ENCODE data around the gene GRID2IP.
A peak's percentile ranks its signal among the peaks of the same experiment; 100 is the strongest.

Gene GRID2IP

DNA sequence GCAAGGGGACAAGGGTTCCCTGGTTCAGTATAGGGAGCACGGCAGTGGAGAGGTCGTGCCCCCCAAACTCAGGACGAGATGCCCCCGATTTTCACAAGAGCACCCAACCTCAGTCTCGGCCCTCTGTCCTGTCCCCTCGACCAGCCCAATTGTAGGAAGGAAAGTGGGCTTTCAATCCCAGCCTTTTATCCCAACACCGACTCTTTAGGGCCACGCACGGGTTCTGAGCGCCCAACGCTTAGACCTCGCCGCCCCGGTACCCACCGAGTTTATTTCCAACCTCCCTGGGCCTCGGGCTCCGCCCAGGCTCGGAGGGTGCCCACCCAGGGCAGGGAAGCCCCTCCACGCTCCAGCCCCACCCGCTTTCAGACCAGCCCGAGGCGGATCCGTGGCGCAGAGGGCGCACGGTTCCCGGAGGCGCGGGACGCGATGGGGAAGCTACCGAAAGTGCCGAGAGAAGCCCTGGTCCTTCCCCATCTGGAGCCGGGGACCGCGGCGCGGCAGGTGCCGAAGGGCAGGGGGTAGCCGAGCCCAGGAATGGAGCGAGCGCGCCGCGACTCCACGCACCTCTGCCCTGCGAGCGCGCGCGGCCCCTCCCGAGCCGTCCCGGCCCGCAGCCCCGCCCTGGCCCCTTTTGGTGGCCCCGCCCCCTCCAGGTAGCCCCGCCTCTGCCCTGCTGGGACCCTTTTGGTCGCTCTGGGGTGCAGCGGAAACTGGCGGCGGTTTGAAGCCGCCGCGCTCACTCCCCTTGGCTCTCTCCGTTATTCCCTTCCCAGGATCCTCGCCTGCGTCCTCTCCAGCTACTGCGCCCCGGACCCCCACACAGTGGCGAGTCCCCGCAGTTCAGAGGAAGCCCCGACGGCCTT, 20.4 kb downstream of the GRID2IP start:
- Histone ChIP-seq H3K9me3 (ENCODE audit: insufficient read depth, low read length) (no peaks in the 10 kb centered on the region), H3K4me1 (ENCODE audit: low read length) (peaks cover 23% of the 10 kb centered on the region), H3K27me3 (ENCODE audit: low read depth, low read length) (peaks cover 12% of the 10 kb centered on the region), H2AFZ (ENCODE audit: low read depth, low read length) (peak overlapping the region; percentile 36; the same call in 1 of the 2 replicates), H4K20me1 (ENCODE audit: insufficient read depth, low read length) (no peaks in the 10 kb centered on the region), H3K27ac (ENCODE audit: low read length) (no peak overlapping the region), H3K36me3 (replicated peaks; ENCODE audit: low read depth, low read length) (no peaks in the 10 kb centered on the region), H3K79me2 (ENCODE audit: low read length) (no peaks in the 10 kb centered on the region), H3K9ac (ENCODE audit: low read length) (peak overlapping the region; percentile 64), H3K4me3 (ENCODE audit: low read length) (peak overlapping the region; percentile 90), H3K4me2 (ENCODE audit: low read length) (peak overlapping the region; percentile 94)
- TF ChIP-seq, protein P1, sequence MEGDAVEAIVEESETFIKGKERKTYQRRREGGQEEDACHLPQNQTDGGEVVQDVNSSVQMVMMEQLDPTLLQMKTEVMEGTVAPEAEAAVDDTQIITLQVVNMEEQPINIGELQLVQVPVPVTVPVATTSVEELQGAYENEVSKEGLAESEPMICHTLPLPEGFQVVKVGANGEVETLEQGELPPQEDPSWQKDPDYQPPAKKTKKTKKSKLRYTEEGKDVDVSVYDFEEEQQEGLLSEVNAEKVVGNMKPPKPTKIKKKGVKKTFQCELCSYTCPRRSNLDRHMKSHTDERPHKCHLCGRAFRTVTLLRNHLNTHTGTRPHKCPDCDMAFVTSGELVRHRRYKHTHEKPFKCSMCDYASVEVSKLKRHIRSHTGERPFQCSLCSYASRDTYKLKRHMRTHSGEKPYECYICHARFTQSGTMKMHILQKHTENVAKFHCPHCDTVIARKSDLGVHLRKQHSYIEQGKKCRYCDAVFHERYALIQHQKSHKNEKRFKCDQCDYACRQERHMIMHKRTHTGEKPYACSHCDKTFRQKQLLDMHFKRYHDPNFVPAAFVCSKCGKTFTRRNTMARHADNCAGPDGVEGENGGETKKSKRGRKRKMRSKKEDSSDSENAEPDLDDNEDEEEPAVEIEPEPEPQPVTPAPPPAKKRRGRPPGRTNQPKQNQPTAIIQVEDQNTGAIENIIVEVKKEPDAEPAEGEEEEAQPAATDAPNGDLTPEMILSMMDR (IDR thresholded peaks at IDR 0.05; ENCODE audit: low read depth, low read length): no peak
- no peak for TF ChIP-seq EZH2phosphoT487 (IDR thresholded peaks at IDR 0.05; ENCODE audit: low read depth)

DNA sequence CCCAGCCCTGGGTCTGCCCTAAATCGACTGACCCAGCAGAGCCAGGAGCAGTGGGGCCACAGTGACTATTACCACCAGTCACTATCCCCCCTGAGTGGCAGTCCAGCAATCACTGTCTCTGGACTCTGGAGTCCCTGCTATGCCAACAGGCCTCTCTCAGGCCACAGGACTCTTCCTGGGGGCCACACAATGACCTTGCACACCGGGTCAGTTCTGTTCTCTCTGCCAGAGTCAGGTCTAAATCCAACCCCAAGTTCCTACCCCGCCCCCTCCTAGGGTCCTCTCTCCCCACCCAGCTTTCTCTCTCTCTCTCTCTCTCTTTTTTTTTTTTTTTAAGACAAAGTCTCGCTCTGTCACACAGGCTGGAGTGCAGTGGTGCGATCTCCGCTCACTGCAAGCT, 21.6 kb downstream of the GRID2IP start:
- no peak overlapping the region; the same call in 1 of the 2 replicates for H3K4me3 ChIP-seq (ENCODE audit: low read length)
- H2AFZ ChIP-seq (ENCODE audit: low read depth, low read length): no peak overlapping the region
- no peaks in the 10 kb centered on the region for H3K9me3 ChIP-seq (ENCODE audit: insufficient read depth, low read length)
- no peaks in the 10 kb centered on the region for H4K20me1 ChIP-seq (ENCODE audit: insufficient read depth, low read length)
- no peak overlapping the region for H3K9ac ChIP-seq (ENCODE audit: low read length)
- peaks cover 23% of the 10 kb centered on the region for H3K4me1 ChIP-seq (ENCODE audit: low read length)
- peaks cover 10% of the 10 kb centered on the region for H3K27me3 ChIP-seq (ENCODE audit: low read depth, low read length)
- no peaks in the 10 kb centered on the region for H3K79me2 ChIP-seq (ENCODE audit: low read length)
- TF ChIP-seq, protein P1 (IDR thresholded peaks at IDR 0.05; ENCODE audit: low read depth, low read length): no peak
- no peak for TF ChIP-seq EZH2phosphoT487 (IDR thresholded peaks at IDR 0.05; ENCODE audit: low read depth)
- H3K36me3 ChIP-seq (replicated peaks; ENCODE audit: low read depth, low read length): no peaks in the 10 kb centered on the region
- no peak overlapping the region for H3K27ac ChIP-seq (ENCODE audit: low read length)
- H3K4me2 ChIP-seq (ENCODE audit: low read length): peak overlapping the region; percentile 94

DNA sequence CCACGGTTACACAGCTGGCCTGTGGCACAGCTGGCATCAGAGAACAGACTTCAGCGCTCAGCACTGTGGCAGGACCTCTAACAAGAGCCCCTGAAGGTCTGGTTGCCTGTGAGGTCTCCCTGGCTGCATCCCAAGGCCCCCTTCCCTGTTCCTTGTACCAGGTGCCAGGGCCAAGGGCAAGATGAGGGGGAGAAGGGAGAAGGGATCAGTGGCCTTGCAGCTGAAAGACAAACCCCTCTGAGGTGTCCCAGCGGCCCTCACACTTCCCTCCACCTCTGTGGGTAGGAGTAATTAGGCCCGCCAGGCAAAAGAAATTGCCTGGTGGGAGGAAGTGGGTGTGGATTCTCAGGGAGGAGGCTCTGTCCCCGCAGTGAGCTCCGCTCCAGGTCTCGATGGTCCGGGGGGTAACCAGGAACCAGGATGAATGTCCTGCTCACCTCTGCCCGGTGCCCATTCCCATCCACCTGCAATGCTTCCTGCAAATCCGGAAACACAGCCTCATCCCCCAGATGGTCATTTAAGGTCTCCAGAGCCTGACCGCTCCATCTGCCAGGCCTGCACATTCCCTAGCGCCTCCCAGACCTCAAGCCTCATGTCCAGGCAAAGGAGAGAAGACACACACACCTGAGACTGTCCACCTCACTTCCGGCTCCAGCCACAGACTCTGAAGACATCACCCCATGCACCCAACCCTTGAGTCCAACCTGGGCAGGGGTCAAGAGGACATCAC, 22.7 kb downstream of the GRID2IP start:
- H4K20me1 ChIP-seq (ENCODE audit: insufficient read depth, low read length): no peaks in the 10 kb centered on the region
- H3K36me3 ChIP-seq (replicated peaks; ENCODE audit: low read depth, low read length): no peaks in the 10 kb centered on the region
- H3K4me3 ChIP-seq (ENCODE audit: low read length): no peak overlapping the region
- H3K4me2 ChIP-seq (ENCODE audit: low read length): no peak overlapping the region
- no peaks in the 10 kb centered on the region for H3K79me2 ChIP-seq (ENCODE audit: low read length)
- no peak overlapping the region for H3K27ac ChIP-seq (ENCODE audit: low read length)
- H3K27me3 ChIP-seq (ENCODE audit: low read depth, low read length): peaks cover 10% of the 10 kb centered on the region
- no peaks in the 10 kb centered on the region for H3K9me3 ChIP-seq (ENCODE audit: insufficient read depth, low read length)
- H2AFZ ChIP-seq (ENCODE audit: low read depth, low read length): no peak overlapping the region
- TF ChIP-seq, protein P1 (IDR thresholded peaks at IDR 0.05; ENCODE audit: low read depth, low read length): no peak
- no peak for TF ChIP-seq EZH2phosphoT487 (IDR thresholded peaks at IDR 0.05; ENCODE audit: low read depth)
- H3K4me1 ChIP-seq (ENCODE audit: low read length): peaks cover 15% of the 10 kb centered on the region
- H3K9ac ChIP-seq (ENCODE audit: low read length): no peak overlapping the region

DNA sequence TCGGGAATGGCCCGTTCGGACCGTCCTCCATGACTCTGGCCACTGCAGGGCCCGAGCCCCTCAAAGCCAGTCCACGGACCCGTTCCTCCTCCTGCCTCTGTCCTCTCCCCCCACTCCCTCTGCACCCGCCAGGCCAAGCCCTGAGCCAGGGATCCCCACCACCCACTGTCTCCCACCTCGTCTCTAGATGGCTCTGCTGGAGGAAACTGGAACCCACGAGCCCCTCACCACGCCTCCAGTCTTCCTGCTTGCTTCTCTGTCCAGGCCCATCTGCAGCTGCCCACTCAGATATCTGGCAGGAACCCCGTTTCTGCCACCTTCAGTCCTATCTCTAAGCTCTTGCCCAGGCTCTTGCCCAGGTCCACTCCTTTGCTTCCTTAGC, 24.3 kb downstream of the GRID2IP start:
- Histone ChIP-seq H3K9ac (ENCODE audit: low read length) (no peak overlapping the region), H3K27me3 (ENCODE audit: low read depth, low read length) (peaks cover 8% of the 10 kb centered on the region), H3K4me2 (ENCODE audit: low read length) (no peak overlapping the region), H3K4me1 (ENCODE audit: low read length) (peaks cover 11% of the 10 kb centered on the region), H2AFZ (ENCODE audit: low read depth, low read length) (no peak overlapping the region), H3K27ac (ENCODE audit: low read length) (no peak overlapping the region), H3K36me3 (replicated peaks; ENCODE audit: low read depth, low read length) (no peaks in the 10 kb centered on the region), H3K9me3 (ENCODE audit: insufficient read depth, low read length) (no peaks in the 10 kb centered on the region), H4K20me1 (ENCODE audit: insufficient read depth, low read length) (no peaks in the 10 kb centered on the region), H3K4me3 (ENCODE audit: low read length) (no peak overlapping the region), H3K79me2 (ENCODE audit: low read length) (no peaks in the 10 kb centered on the region)
- TF ChIP-seq EZH2phosphoT487 (IDR thresholded peaks at IDR 0.05; ENCODE audit: low read depth): no peak
